NCI-H187 (cell line): ENCODE data around the gene FIGNL1.

ENCODE experiments used
- DNase-seq, 2 experiments: peaks; one replicate each; lab custom pipeline; 2025; lab: John Stamatoyannopoulos, UW

The FIGNL1 gene

GRCh38 chr7:50397320-50397970 is 52.7 kb downstream of the FIGNL1 start:
- DNase-seq: no peak

GRCh38 chr7:50396856-50397255 is 53.3 kb downstream of the FIGNL1 start:
- no peak for DNase-seq

GRCh38 chr7:50394315-50394714 is 55.8 kb downstream of the FIGNL1 start:
- DNase-seq: no peak
